ENCODE data around the gene SLC37A2. TPM values are rescaled to one million over a fixed set of nuclear protein-coding genes. Genes with fewer than 3 reads are reported as not detected.
"Not testable (repeated sequence)": the region's sequence is repeated elsewhere in the genome, so short reads cannot be mapped to it uniquely, and the experiment has no call there.

SLC37A2 gene
- total RNA-seq, 1 experiment from 2014 or later, result 5.1 TPM

GRCh38 chr11:125025968-125026367 is 37.1 kb upstream of the SLC37A2 start:
- no peaks in the 10 kb centered on the region for H3K79me2 ChIP-seq (ENCODE audit: insufficient read depth, low read length)
- no peak for TF ChIP-seq EGR1 (IDR thresholded peaks at IDR 0.05; ENCODE audit: low read depth)
- no peak for TF ChIP-seq REST (IDR thresholded peaks at IDR 0.05; ENCODE audit: low read depth)
- no peak overlapping the region for H3K9ac ChIP-seq (ENCODE audit: low read length)
- no peaks in the 10 kb centered on the region for H4K20me1 ChIP-seq (ENCODE audit: insufficient read depth)
- DNase-seq (ENCODE audit: low read depth, low spot score), result no peak
- H3K27ac ChIP-seq (ENCODE audit: low read depth, low read length), result no peak overlapping the region
- ChIA-PET RAD21 (ENCODE audit: low non-redundant PET in 1 of 2, low total read pairs in 2 of 2, uncharacterized antibody in 2 of 2, unreplicated experiment in 2 of 2) (no interaction called here), CTCF (no interaction called here), POLR2A (no interaction called here)
- H3K9me2 ChIP-seq (ENCODE audit: insufficient read depth), result no peaks in the 10 kb centered on the region
- H3K4me1 ChIP-seq (ENCODE audit: control insufficient read depth in 1 of 2, insufficient read depth in 2 of 2, low read length in 2 of 2), result no peaks in the 10 kb centered on the region
- no peak overlapping the region for H2AFZ ChIP-seq (ENCODE audit: low read depth, low read length, poor library complexity, severe bottlenecking)
- no peaks in the 10 kb centered on the region for H3K27me3 ChIP-seq (ENCODE audit: insufficient read depth, low read length)
- no peaks in the 10 kb centered on the region; a peak in 1 of 4 replicates for H3K9me3 ChIP-seq (ENCODE audit: control insufficient read depth in 1 of 2, insufficient read depth in 1 of 2, low read depth in 1 of 2, low read length in 2 of 2)
- BruUV-seq (replicated peaks), result no TSS peak
- H3K4me3 ChIP-seq (replicated peaks in 1 of 2; ENCODE audit: low read depth in 1 of 2, low read length in 2 of 2), result no peak overlapping the region
- H3K4me2 ChIP-seq (ENCODE audit: low read length), result no peak overlapping the region
- H3K36me3 ChIP-seq (ENCODE audit: control insufficient read depth in 1 of 2, insufficient read depth in 2 of 2, low read length in 2 of 2), result no peaks in the 10 kb centered on the region
- no peak for ATAC-seq
- intact Hi-C loops (cut with micrococcal nuclease), result no loop called here

- H2AFZ ChIP-seq (ENCODE audit: low read depth, low read length, poor library complexity, severe bottlenecking); intact Hi-C loops (cut with micrococcal nuclease); H3K9ac ChIP-seq (ENCODE audit: low read length); H3K4me3 ChIP-seq (replicated peaks in 1 of 2; ENCODE audit: low read depth in 1 of 2, low read length in 2 of 2); CTCF ChIA-PET; RAD21 ChIA-PET (ENCODE audit: low non-redundant PET in 1 of 2, low total read pairs in 2 of 2, uncharacterized antibody in 2 of 2, unreplicated experiment in 2 of 2); H3K4me1 ChIP-seq (ENCODE audit: control insufficient read depth in 1 of 2, insufficient read depth in 2 of 2, low read length in 2 of 2); H3K9me2 ChIP-seq (ENCODE audit: insufficient read depth); BruUV-seq (replicated peaks); H3K36me3 ChIP-seq (ENCODE audit: control insufficient read depth in 1 of 2, insufficient read depth in 2 of 2, low read length in 2 of 2); H3K79me2 ChIP-seq (ENCODE audit: insufficient read depth, low read length); H4K20me1 ChIP-seq (ENCODE audit: insufficient read depth); ATAC-seq; POLR2A ChIA-PET; DNase-seq (ENCODE audit: low read depth, low spot score); H3K9me3 ChIP-seq (ENCODE audit: control insufficient read depth in 1 of 2, insufficient read depth in 1 of 2, low read depth in 1 of 2, low read length in 2 of 2); H3K27me3 ChIP-seq (ENCODE audit: insufficient read depth, low read length); H3K27ac ChIP-seq (ENCODE audit: low read depth, low read length); H3K4me2 ChIP-seq (ENCODE audit: low read length): not testable (repeated sequence)
Observed at GRCh38 chr11:125029431-125029830, 33.7 kb upstream of the SLC37A2 start.

All from HCT116 (cell line).